Transverse colon (tissue), 4 donors: Measurements from ENCODE around the gene SELENOI. TPM values are rescaled to one million over a fixed set of nuclear protein-coding genes. Genes with fewer than 3 reads are reported as not detected.

ENCODE experiments used
- DNase-seq: peaks from one replicate; pipeline ENCODE4 v3.0.0-alpha.2; 2019
- H3K27ac ChIP-seq, 4 donors: fragments of 200-600 bp; sonication (generic); 2 replicates each; pipeline ENCODE4 v1.5.1; 2016 to 2018; ENCODE audit warnings: inconsistent platforms in 4 of 4
- H3K27me3 ChIP-seq: fragments of 200-600 bp; sonication (generic); 2 replicates; pipeline ENCODE4 v1.5.1; 2017; ENCODE audit warnings: inconsistent platforms
- H3K36me3 ChIP-seq, 4 donors: fragments of 200-600 bp; sonication (generic); 2 replicates each; pipeline ENCODE4 v1.5.1; 2017 to 2019; ENCODE audit warnings: inconsistent platforms in 4 of 4
- H3K4me1 ChIP-seq, 4 donors: fragments of 200-600 bp; sonication (generic); 2 replicates each; pipeline ENCODE4 v1.5.1; 2017 to 2020; ENCODE audit warnings: inconsistent platforms in 4 of 4
- H3K4me3 ChIP-seq, 4 donors: fragments of 200-600 bp; sonication (generic); 1 replicate in 1 of 4; 2 replicates in 3 of 4; pipeline versions ENCODE4 v1.5.1 to v1.6.1; 2017 to 2019; ENCODE audit warnings: inconsistent platforms in 4 of 4
- H3K9me3 ChIP-seq, 2 donors: fragments of 200-600 bp; sonication (generic); 2 replicates each; pipeline ENCODE4 v1.5.1; 2017 to 2019; ENCODE audit warnings: inconsistent platforms in 2 of 2
- CTCF ChIP-seq, 5 experiments: fragments of 200-600 bp in 3 of 5; fragments of 450-650 bp in 2 of 5; sonication (generic) in 3 of 5; IDR thresholded peaks; 1 replicate in 2 of 5; 2 replicates in 3 of 5; pipeline ENCODE4 v1.5.1; 2016 to 2017; ENCODE audit warnings: antibody characterized with exemption in 5 of 5, inconsistent platforms in 3 of 5, mild to moderate bottlenecking in 2 of 5, moderate library complexity in 1 of 5
- EP300 ChIP-seq: sonication (generic); formaldehyde crosslinking; IDR thresholded peaks from one replicate; pipeline ENCODE4 v1.6.1; 2017; ENCODE audit warnings: antibody characterized with exemption, low read depth
- POLR2A ChIP-seq: fragments of 450-650 bp; IDR thresholded peaks from one replicate; pipeline ENCODE4 v1.6.1; 2016; ENCODE audit warnings: antibody characterized with exemption, mild to moderate bottlenecking, moderate library complexity
- POLR2AphosphoS5 ChIP-seq, 3 donors: sonication (generic); formaldehyde crosslinking; IDR thresholded peaks; one replicate each; pipeline ENCODE4 v1.6.1; 2016; ENCODE audit warnings: antibody characterized with exemption in 3 of 3
- WGBS, 2 donors: methylation state at CpG; one replicate each; pipeline ENCODE4 v1.1.5; 2018; ENCODE audit warnings: low coverage in 1 of 2; 5-methylcytosine and 5-hydroxymethylcytosine counted together
- in situ Hi-C, 4 donors: fragments of 200-750 bp; cut with MboI; loops; one replicate each; pipeline versions ENCODE4 v1.15.0 to v1.15.1; 2017; ENCODE audit warnings: low sequenced_read_pairs in 3 of 4, low pct_ligation_motif_present in 1 of 4, low pct_unique_long_range_greater_than_20kb in 1 of 4
- intact Hi-C: fragments of 100-400 bp; cut with DNase I; formaldehyde crosslinking; loops from one replicate; pipeline ENCODE4 v1.15.1; 2023; ENCODE audit warnings: low total_unique reads
- total RNA-seq, 4 donors: library from RNA; depleted of rRNA; stranded (reverse); fragments of >200 nt; gene quantifications; one replicate each; pipeline ENCODE4 v1.1.0, GENCODE V29; 2016

SELENOI gene
- total RNA-seq, 4 donors from 2014 or later = 12.1 to 37.4 (median 26.9) TPM

- 75 to 92% methylated on average over 2 of the region's 2 CpGs for WGBS, 2 donors
- Histone ChIP-seq H3K4me3 (no peak overlapping the region), H3K27ac (no peak overlapping the region), H3K4me1 (no peaks in the 10 kb centered on the region), H3K9me3 (no peaks in the 10 kb centered on the region), H3K27me3 (no peaks in the 10 kb centered on the region), H3K36me3 (no peaks in the 10 kb centered on the region)
- DNase-seq = no peak
- intact Hi-C loops = no loop called here
- no peak for TF ChIP-seq POLR2AphosphoS5 (IDR thresholded peaks at IDR 0.05)
- no peak for TF ChIP-seq POLR2A
- in situ Hi-C loops = no loop called here
Observed at GRCh38 chr2:26428846-26429245, 82.9 kb downstream of the SELENOI start.

GRCh38 chr2:26429779-26430578 is 84.0 kb downstream of the SELENOI start:
- no peaks in the 10 kb centered on the region for H3K9me3 ChIP-seq
- H3K4me1 ChIP-seq = no peaks in the 10 kb centered on the region
- intact Hi-C loops = no loop called here
- H3K36me3 ChIP-seq = no peaks in the 10 kb centered on the region
- no peak overlapping the region for H3K27ac ChIP-seq
- in situ Hi-C loops = no loop called here
- 72 to 74% methylated on average over 6 to 8 of the region's 8 CpGs for WGBS, 2 donors
- no peaks in the 10 kb centered on the region for H3K27me3 ChIP-seq
- TF ChIP-seq POLR2A (no peak), CTCF (IDR thresholded peaks at IDR 0.05) (no peak), POLR2AphosphoS5 (IDR thresholded peaks at IDR 0.05) (no peak), EP300 (no peak)
- H3K4me3 ChIP-seq = no peak overlapping the region
- DNase-seq = no peak

- Histone ChIP-seq H3K27ac (no peak overlapping the region), H3K9me3 (no peaks in the 10 kb centered on the region), H3K4me3 (no peak overlapping the region), H3K36me3 (no peaks in the 10 kb centered on the region), H3K27me3 (no peaks in the 10 kb centered on the region), H3K4me1 (no peaks in the 10 kb centered on the region)
- in situ Hi-C loops (no loop called here), intact Hi-C loops (no loop called here)
- TF ChIP-seq POLR2A = no peak
- no peak for TF ChIP-seq EP300
- TF ChIP-seq POLR2AphosphoS5 (IDR thresholded peaks at IDR 0.05) = no peak
- TF ChIP-seq CTCF (IDR thresholded peaks at IDR 0.05) = no peak
- DNase-seq = no peak
- WGBS, 2 donors = 80 to 91% methylated on average over 2 to 7 of the region's 7 CpGs
Observed at GRCh38 chr2:26430826-26431225, 84.9 kb downstream of the SELENOI start.

- DNase-seq = no peak
- Histone ChIP-seq H3K9me3 (no peaks in the 10 kb centered on the region), H3K4me1 (no peaks in the 10 kb centered on the region), H3K4me3 (no peak overlapping the region), H3K36me3 (no peaks in the 10 kb centered on the region), H3K27me3 (no peaks in the 10 kb centered on the region), H3K27ac (no peak overlapping the region)
- intact Hi-C loops (no loop called here), in situ Hi-C loops (no loop called here)
- TF ChIP-seq POLR2A (no peak), POLR2AphosphoS5 (IDR thresholded peaks at IDR 0.05) (no peak), EP300 (no peak), CTCF (IDR thresholded peaks at IDR 0.05) (no peak)
Observed at GRCh38 chr2:26432363-26432762, 86.4 kb downstream of the SELENOI start.

GRCh38 chr2:26432859-26433258 is 86.9 kb downstream of the SELENOI start:
- in situ Hi-C loops (no loop called here), intact Hi-C loops (no loop called here)
- WGBS, 2 donors = 57 to 63% methylated on average over 1 to 2 of the region's 2 CpGs
- TF ChIP-seq EP300 (no peak), POLR2A (no peak), CTCF (IDR thresholded peaks at IDR 0.05) (no peak), POLR2AphosphoS5 (IDR thresholded peaks at IDR 0.05) (no peak)
- Histone ChIP-seq H3K36me3 (no peaks in the 10 kb centered on the region), H3K9me3 (no peaks in the 10 kb centered on the region), H3K4me1 (no peaks in the 10 kb centered on the region), H3K27ac (no peak overlapping the region), H3K4me3 (no peak overlapping the region), H3K27me3 (no peaks in the 10 kb centered on the region)
- no peak for DNase-seq
